Duodenal mucosa (tissue), 2 donors: ENCODE measurements around the gene ADCY6.

Experiments
- H3K27ac ChIP-seq: one replicate; pipeline ENCODE4 v1.7.0; 2013; ENCODE audit warnings: low read depth, low read length
- H3K27me3 ChIP-seq, 2 donors: one replicate each; pipeline ENCODE4 v1.7.0; 2013; ENCODE audit warnings: low read length in 2 of 2, control low read depth in 1 of 2; ENCODE audit not compliant: insufficient read depth in 2 of 2, control insufficient read depth in 1 of 2
- H3K36me3 ChIP-seq, 2 donors: one replicate each; pipeline ENCODE4 v1.7.0; 2013; ENCODE audit warnings: low read length in 2 of 2, control low read depth in 1 of 2; ENCODE audit not compliant: insufficient read depth in 2 of 2, control insufficient read depth in 1 of 2
- H3K4me1 ChIP-seq, 2 donors: one replicate each; pipeline ENCODE4 v1.7.0; 2013; ENCODE audit warnings: low read length in 2 of 2, control low read depth in 1 of 2; ENCODE audit not compliant: insufficient read depth in 2 of 2, control insufficient read depth in 1 of 2
- H3K4me3 ChIP-seq, 2 donors: one replicate each; pipeline ENCODE4 v1.7.0; 2013; ENCODE audit warnings: low read length in 2 of 2, low read depth in 1 of 2
- H3K9ac ChIP-seq, 2 donors: one replicate each; pipeline ENCODE4 v1.7.0; 2013; ENCODE audit warnings: low read length in 2 of 2, low read depth in 1 of 2
- H3K9me3 ChIP-seq, 2 donors: one replicate each; pipeline ENCODE4 v1.7.0; 2013; ENCODE audit warnings: low read length in 2 of 2, control low read depth in 1 of 2; ENCODE audit not compliant: control insufficient read depth in 1 of 2

ADCY6 gene

DNA sequence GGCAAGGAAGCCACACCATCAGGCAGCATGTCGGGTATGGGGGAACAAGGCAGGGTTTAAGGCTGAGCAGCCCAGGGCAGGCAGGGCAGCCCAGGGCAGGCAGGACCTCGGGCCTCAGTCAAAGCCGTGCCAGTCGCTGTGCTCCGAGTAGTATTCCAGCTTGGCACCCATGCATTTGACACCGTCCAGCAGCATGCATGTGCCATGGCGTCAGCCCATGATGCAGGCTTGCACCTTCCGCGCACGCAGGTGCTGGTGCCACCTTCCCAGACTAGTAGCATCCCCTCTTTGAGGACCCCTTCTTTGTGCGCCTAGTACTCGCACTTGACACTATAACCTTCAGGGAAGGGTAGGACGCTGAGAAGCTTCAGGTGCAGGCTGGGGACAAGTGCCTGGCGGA is 11.6 kb upstream of the ADCY6 start:
- Histone ChIP-seq H3K27ac (no peak overlapping the region), H3K4me3 (no peak overlapping the region), H3K9me3 (no peaks in the 10 kb centered on the region), H3K4me1 (peaks cover 0 to 4% of the 10 kb centered on the region in 2 donors), H3K36me3 (no peaks in the 10 kb centered on the region), H3K27me3 (peaks cover 0 to 4% of the 10 kb centered on the region in 2 donors), H3K9ac (no peak overlapping the region)

DNA sequence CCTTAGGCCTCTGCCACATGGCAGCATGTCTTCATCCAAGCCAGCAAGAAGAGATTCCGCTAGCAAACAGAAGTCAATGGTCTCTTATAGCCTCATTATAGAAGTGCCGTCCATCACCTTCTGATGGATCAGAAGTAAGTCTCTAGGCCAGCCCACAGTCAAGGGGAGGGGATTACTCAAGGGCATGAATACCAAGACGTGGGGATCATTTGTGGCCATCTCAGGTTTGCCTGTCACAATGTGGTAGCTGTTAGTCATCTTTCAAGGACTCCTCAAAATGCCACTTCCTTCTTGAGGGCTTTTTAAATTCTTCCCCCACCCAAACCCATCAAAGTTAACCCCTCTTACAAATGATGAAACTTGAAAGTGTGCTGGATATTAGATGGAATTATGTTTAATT is 8.1 kb upstream of the ADCY6 start:
- Histone ChIP-seq H3K27me3 (peaks cover 0 to 4% of the 10 kb centered on the region in 2 donors), H3K27ac (no peak overlapping the region), H3K4me3 (no peak overlapping the region), H3K9me3 (no peaks in the 10 kb centered on the region), H3K9ac (no peak overlapping the region), H3K4me1 (peaks cover 7 to 17% of the 10 kb centered on the region in 2 donors), H3K36me3 (no peaks in the 10 kb centered on the region)

DNA sequence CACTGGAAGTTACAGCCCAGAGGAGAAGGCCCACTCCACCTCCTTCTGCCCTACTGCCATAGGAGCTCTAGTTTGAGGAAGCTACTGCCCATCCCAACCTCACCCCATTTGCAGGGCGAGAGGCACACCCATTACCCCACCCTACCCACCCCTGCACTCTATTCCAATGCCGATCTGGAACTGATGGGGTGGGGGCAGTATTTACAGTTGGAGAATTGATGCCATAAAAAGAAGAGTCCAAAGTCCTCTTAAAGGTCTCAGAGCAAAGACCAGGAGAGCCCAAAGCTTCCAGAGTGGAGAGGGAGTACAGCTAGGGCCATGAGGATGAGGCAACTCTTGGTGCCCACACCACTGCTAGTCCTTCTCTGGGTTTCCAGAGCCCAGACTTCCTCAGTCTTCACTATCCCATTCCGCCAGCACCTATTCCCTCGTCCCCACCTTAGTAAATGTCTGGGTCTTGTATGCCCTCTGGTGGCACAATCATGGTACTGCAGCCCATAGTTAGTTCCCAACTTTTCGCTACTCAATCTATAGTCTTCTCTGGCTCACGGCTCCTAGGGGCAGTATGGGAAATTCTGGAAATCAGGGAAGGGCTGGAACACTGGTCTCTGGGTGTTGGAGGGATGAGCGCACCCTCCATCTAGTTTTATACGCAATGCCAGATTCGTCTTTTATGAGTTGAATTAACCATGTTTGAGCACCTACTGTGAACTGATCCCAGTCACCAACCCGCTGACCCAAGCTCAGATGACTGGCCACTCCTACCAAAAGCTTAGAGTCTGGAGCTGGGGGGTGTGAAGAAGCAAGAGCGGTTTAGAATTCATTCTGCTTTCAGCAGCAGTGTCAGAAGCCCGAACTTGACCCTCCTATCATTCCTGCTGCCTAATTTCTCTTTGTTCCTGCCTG is 6.9 kb upstream of the ADCY6 start:
- Histone ChIP-seq H3K9me3 (no peaks in the 10 kb centered on the region), H3K4me3 (peak overlapping the region in 1 of 2 donors; percentile 32), H3K4me1 (peaks cover 7 to 17% of the 10 kb centered on the region in 2 donors), H3K27me3 (peaks cover 0 to 4% of the 10 kb centered on the region in 2 donors), H3K27ac (peak overlapping the region; percentile 65), H3K9ac (peak overlapping the region in 1 of 2 donors; percentile 12), H3K36me3 (no peaks in the 10 kb centered on the region)

DNA sequence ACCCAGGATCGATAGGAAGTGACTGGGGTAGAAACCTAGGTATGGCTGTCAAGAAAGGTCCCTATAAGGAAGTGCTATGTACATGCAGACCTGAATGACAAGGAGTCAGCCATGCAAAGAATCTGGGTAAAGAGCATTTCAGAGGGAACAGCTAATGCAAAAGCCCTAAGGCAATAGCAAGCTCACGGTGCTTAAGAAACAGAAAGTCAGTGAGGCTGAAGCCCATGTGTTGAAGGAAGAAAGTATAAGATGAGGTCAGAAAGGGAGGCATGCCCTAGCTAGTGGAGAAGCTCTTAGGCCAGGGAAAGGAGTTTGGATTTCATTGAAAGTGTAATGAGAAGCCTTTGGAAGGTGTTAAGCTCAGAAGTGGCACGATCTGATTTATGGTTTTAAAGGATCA is 6.0 kb upstream of the ADCY6 start:
- peak overlapping the region in 1 of 2 donors; percentile 20 for H3K9ac ChIP-seq
- H3K4me3 ChIP-seq: peak overlapping the region in 1 of 2 donors; percentile 17
- H3K4me1 ChIP-seq: peaks cover 13 to 21% of the 10 kb centered on the region in 2 donors
- peak overlapping the region; percentile 26 for H3K27ac ChIP-seq
- H3K27me3 ChIP-seq: no peaks in the 10 kb centered on the region
- no peaks in the 10 kb centered on the region for H3K36me3 ChIP-seq
- no peaks in the 10 kb centered on the region for H3K9me3 ChIP-seq

DNA sequence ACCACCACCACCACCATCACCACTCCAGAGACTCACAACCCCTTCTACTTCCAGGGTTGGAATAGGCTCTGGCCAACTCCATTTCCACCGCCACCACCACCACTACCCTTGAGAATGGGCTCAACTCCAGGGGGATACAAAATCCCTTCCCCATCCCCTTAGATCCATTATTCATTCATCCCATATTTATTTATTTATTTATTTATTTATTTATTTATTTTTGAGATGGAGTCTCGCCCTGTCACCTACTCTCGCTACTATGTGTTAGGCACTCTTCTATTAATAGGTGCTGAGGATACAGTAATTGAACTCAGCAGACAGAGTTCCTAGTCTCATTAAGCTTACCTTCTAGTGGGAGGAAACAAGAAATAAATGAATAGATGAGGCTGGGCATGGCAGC is 4.8 kb upstream of the ADCY6 start:
- Histone ChIP-seq H3K27me3 (no peaks in the 10 kb centered on the region), H3K27ac (no peak overlapping the region), H3K4me3 (no peak overlapping the region), H3K9me3 (no peaks in the 10 kb centered on the region), H3K4me1 (peaks cover 16 to 22% of the 10 kb centered on the region in 2 donors), H3K9ac (no peak overlapping the region), H3K36me3 (no peaks in the 10 kb centered on the region)

DNA sequence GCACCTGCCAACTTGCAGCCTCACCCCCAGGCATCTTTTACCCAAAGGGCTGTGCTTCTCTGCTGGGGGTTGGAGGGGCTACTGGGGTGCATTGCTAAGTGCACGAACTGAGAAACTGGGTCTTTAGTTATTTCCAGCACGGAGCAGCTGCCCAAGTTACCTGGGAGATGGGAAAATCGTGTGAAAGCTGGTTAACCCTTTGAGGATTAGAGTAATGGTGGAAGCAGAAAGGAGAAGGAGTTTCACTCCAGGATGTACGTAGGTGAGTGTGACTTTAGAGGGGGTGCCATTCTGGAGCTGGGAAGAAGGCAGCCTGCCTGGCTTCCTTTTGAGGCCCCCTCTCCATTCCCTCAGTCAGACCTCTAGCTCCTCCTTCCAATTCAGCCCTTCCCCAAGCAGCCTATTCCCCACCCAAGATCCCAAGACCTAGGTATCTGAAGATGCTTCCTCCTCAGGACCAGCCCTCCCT is 1.0 kb upstream of the ADCY6 start:
- Histone ChIP-seq H3K4me1 (peaks cover 20 to 32% of the 10 kb centered on the region in 2 donors), H3K36me3 (no peaks in the 10 kb centered on the region), H3K4me3 (peak overlapping the region; percentile 81 to 84), H3K9ac (peak overlapping the region; percentile 1 to 79), H3K27me3 (no peaks in the 10 kb centered on the region), H3K9me3 (no peaks in the 10 kb centered on the region), H3K27ac (peak overlapping the region; percentile 50)

DNA sequence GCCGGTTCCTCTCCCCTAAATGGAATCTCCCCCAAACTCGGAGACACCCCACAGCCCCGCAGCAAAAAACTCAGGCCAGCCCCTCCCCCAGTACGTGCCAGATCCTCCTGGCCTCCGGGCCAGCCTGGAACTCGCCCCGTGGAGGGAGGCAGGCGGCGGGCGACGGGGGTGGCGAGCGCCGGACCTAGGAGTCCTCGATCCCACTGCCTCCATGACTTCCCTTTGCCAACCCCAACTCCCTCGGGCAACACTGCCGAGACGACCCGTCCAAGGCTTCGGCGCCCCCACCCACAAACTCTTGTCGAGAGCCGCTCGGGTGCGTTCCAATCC is 400 bp downstream of the ADCY6 start:
- no peaks in the 10 kb centered on the region for H3K9me3 ChIP-seq
- H3K4me1 ChIP-seq: peaks cover 18 to 24% of the 10 kb centered on the region in 2 donors
- H3K9ac ChIP-seq: peak overlapping the region; percentile 68 to 79
- no peaks in the 10 kb centered on the region for H3K27me3 ChIP-seq
- peak overlapping the region; percentile 84 for H3K27ac ChIP-seq
- peak overlapping the region; percentile 80 to 84 for H3K4me3 ChIP-seq
- H3K36me3 ChIP-seq: peaks cover 0 to under 1% of the 10 kb centered on the region in 2 donors

DNA sequence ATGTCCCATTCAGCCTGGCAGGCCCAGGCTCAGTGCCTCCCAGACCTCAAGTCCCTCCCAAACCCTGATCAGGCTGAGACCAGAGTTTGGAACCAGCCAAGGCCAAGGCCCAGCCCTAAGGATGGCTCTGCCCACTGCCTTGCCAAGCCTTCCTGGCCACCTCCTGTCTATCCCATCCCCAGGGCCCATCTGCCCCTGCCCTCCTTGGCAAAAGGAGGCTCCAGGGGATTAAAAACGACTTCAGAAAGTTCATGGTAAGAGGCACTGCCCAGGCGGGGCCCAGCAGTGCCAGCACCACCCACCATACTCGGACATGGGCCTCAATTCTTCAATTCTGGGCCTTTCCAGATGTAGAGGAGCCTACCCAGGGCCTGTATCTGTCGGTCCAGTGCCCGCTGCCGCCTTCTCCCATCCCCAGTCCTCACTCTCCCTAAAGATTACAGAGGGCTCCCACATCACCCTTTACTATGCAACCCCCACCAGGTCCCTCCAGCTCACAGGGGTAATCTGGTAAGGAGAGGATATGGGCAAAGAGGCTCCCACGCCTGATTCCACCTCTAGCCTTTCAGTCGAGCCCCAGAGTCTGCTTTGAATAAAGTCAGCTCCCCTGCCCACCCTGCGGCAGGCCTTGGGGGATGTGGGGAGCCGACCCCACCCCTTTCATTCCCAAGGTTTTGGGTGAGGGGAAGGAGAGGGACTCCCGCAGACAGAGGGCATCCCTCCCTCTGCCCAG is 932 bp downstream of the ADCY6 start:
- peak overlapping the region; percentile 68 to 79 for H3K9ac ChIP-seq
- peaks cover 18 to 24% of the 10 kb centered on the region in 2 donors for H3K4me1 ChIP-seq

DNA sequence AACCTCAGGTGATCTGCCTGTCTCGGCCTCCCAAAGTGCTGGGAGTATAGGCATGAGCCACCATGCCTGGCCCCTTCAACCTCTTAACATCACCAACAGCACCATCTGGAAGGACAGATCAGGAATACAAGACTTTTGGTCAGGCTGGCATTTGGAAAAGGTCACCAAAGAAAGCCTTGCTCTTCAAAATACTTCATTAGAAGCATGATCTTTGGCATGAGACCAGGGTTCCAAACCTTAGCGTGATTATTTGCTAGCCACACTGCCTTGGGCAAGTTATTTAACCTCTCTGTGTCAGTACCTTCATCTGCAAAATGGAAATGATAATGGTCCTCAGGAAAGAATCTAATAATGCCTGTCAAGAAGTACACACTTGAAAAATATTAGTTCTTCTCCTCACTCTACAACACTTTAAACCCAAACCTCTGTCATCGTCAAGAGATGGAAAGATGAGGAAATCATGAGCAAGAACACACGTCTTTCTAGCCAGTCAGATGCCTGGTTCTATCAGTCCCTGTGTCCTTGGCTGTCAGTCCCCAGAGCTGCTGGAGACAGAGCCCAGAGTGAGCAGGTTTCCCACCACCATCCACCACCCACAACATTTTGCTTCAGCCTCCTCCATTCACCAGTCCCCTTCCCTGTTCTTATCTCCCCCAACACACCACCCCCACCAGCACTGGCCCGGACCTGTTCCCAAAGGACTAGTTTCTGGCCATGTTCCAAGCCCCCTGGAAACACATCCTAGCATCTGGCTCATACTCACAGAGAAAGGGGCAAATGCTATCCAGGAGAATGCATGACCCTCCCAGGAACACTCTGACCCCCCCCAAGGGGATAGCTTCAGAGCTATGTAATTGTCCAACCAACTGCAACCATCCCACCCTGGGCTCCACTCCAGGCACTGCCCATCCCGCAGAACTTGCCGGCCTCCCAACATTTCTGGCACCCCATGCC is 2.0 kb downstream of the ADCY6 start:
- Histone ChIP-seq H3K36me3 (peaks cover 0 to 16% of the 10 kb centered on the region in 2 donors), H3K4me1 (peaks cover 24 to 32% of the 10 kb centered on the region in 2 donors), H3K4me3 (peak overlapping the region; percentile 80 to 84), H3K27ac (no peak overlapping the region), H3K9me3 (no peaks in the 10 kb centered on the region), H3K9ac (peak overlapping the region; percentile 68 to 79), H3K27me3 (no peaks in the 10 kb centered on the region)

More for the DNA sequence above, 932 bp downstream of the ADCY6 start:
- no peaks in the 10 kb centered on the region for H3K27me3 ChIP-seq
- H3K4me3 ChIP-seq: peak overlapping the region; percentile 80 to 84
- peaks cover 0 to 5% of the 10 kb centered on the region in 2 donors for H3K36me3 ChIP-seq
- H3K27ac ChIP-seq: peak overlapping the region; percentile 84
- H3K9me3 ChIP-seq: no peaks in the 10 kb centered on the region
